HG02885 (cell line): ENCODE measurements around the gene EVC2.

Source experiments
- ATAC-seq: cut with Tn5 transposase; IDR thresholded peaks from one replicate; pipeline ENCODE4 v1.9.1; 2021; ENCODE audit warnings: mild to moderate bottlenecking; ENCODE audit not compliant: unreplicated experiment, poor library complexity

EVC2 gene, protein sequence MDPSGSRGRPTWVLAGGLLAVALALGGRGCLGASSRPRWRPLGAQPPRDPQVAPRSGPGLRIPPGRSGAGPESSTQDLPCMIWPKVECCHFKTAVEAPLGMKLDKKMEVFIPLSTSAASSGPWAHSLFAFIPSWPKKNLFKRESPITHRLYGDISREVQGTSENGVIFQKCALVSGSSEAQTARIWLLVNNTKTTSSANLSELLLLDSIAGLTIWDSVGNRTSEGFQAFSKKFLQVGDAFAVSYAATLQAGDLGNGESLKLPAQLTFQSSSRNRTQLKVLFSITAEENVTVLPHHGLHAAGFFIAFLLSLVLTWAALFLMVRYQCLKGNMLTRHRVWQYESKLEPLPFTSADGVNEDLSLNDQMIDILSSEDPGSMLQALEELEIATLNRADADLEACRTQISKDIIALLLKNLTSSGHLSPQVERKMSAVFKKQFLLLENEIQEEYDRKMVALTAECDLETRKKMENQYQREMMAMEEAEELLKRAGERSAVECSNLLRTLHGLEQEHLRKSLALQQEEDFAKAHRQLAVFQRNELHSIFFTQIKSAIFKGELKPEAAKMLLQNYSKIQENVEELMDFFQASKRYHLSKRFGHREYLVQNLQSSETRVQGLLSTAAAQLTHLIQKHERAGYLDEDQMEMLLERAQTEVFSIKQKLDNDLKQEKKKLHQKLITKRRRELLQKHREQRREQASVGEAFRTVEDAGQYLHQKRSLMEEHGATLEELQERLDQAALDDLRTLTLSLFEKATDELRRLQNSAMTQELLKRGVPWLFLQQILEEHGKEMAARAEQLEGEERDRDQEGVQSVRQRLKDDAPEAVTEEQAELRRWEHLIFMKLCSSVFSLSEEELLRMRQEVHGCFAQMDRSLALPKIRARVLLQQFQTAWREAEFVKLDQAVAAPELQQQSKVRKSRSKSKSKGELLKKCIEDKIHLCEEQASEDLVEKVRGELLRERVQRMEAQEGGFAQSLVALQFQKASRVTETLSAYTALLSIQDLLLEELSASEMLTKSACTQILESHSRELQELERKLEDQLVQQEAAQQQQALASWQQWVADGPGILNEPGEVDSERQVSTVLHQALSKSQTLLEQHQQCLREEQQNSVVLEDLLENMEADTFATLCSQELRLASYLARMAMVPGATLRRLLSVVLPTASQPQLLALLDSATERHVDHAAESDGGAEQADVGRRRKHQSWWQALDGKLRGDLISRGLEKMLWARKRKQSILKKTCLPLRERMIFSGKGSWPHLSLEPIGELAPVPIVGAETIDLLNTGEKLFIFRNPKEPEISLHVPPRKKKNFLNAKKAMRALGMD

DNA sequence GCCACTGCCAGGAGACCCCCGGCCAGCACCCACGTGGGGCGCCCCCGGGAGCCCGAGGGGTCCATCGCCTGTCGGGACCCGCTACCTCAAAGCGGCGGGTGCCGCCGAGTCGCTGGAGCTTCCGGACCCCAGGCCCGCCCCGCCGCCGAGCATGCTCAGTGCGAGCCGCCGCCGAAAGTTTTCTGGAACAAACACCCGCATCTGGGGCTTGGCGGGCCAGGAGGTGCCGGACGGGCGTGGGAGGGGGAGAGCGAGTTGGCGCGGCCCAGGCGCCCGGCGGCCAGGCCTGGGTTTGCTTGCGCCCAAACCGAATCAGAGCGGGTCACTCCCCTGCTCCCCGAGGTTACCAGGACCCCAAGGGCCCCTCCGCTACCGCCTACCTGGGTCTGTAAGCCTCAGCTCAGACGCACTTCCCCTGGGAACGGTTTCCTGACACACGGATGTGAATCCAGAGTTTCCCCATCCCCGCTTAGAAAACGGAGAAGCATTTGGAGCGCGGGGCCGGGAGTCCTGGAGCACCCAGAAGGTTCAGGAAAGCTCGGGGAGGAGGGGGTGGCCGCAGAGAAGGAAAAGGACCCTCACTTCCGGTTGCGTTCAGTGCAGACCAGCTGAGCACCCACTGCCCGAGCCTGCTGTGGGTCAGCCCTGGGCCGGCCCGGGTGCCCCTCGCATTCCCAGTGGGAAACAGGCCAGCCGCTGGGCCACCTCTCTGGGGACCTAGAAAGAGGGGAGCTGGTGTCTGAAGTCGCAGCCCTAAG, at the start of gene EVC2:
EVC2 (minus strand) TSS at position 111 of the 758 bp plus-strand sequence; CDS start at position 65, 46 bp downstream.
- no peak for ATAC-seq

DNA sequence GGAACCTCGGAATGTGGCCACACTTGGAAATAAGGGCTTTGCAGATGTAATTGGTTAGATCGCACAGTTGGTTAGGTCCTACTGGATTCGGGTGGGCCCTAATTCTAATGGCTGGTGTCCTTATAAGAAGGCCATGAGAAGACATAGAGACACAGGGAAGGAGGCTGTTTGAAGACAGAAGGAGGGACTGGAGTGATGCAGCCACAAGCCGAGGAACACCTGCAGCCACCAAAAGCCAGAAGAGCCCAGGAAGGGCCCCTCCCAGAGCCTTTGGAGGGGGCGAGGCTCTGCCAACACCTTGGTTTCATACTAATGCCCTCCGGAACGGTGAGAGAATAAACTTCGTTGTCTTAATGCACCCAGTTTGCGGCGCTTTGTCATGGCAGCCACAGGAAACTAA, 49.6 kb upstream of the EVC2 start:
- no peak for ATAC-seq

DNA sequence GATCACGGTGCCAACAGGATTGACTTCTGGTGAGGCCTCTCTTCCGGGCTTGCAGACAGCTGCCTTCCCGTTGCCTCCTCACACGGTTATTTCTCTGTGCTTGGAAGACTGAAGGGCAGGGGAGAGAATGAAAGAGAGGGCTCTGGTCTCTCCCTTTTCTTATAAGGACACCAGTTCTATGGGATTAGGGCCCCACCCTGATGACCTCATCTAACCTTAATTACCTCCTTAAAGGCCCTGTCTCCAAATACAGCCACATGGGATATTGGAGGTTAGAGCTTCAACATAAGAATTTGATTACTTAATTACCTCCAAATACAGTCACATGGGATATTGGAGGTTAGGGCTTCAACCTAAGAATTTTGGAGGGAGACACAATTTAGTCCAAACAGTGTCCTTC, 49.2 kb upstream of the EVC2 start:
- ATAC-seq, result no peak

DNA sequence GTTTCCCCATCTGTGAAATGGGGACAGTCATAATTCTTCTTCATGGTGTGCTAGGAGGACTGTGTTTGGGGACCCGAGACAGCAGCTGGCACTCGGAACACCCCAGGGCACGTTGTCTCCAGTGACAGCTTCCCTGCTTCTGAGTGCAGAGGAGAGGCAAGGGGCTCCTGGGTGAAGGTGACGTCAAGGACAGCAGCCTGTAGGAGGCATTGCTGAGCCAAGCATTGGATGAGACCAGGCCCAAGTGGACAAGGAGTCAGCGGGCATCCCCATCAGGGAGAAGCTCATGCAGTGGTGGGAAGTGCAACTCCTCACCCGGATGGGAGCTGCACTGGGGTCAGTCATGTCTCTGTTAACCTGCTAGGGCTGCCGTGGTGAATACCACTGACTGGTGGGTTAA, 48.7 kb upstream of the EVC2 start:
- no peak for ATAC-seq

DNA sequence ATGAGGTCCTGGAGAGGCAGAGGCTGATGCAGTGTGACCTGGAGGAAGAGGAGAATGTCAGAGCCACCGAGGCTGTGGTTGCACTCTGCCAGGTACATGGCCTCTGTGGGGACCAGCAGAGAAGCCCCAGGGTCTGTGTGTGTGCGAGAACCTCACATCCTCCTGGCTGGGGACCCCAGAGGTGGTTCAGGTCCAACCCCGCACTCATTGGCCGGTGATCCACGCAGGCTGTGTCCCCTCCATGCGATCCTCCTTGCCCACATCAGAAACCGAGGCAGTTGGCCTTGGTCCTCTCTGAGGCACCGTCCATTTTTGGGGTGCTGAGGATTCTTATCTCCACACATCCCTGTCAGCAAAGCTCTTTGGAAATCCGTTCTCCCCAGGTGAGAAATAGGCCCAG, 47.9 kb upstream of the EVC2 start:
- ATAC-seq, result no peak

DNA sequence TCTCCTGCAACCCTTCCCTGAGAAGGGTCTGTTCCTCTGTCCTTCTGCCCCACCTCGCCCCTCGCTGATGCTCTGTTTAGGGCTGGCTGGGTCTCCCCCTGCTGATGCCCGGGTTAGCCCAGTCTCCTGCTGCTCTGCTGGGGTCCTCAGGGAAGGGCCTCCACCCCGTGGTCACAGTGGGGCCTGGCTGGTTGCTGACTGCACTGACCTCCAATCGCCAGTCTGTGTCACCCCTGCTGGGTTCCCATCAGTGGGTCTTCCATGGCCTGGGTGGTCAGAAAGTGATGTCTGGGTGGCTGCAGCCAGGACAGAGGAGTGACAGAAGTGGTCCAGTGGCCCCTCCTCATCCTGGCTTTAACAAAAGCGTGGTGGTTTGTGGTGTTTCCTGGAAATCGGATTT, 47.3 kb upstream of the EVC2 start:
- no peak for ATAC-seq

DNA sequence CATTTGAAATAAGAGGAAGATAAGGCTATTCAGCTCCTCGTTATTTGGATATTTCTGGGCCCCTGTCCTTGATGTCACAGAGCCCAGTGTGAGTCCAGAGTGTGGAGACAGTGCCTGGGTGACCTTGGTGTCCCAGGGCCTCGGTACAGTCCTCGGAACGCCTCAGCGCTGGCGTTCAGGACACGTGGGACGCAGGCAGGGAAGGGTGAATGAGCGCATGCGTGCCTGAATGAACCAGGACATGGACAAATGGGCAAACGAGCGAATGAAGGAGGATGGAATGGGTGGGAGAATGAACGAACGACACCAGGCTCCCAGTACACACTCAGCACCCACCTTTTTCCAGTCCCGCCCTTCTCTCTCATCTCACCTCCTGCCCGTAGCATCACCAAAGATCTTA, 46.8 kb upstream of the EVC2 start:
- no peak for ATAC-seq

DNA sequence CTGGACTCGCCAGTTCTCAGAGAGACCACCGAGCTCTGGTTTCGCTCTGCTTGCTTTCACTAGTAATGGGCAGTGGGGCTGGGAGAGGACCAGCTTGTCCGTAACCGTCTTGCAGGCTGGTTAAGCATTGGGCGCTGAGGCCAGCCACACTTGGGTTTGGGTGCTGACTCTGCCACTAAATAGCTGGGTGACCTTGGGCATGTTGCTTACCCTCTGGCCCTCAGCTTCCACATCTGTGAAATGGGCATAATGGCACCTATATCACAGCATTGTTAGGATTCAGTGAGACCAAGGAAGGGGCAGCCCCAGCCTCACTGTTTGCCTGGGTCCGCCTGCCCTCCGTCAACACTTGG, 46.1 kb upstream of the EVC2 start:
- no peak for ATAC-seq

DNA sequence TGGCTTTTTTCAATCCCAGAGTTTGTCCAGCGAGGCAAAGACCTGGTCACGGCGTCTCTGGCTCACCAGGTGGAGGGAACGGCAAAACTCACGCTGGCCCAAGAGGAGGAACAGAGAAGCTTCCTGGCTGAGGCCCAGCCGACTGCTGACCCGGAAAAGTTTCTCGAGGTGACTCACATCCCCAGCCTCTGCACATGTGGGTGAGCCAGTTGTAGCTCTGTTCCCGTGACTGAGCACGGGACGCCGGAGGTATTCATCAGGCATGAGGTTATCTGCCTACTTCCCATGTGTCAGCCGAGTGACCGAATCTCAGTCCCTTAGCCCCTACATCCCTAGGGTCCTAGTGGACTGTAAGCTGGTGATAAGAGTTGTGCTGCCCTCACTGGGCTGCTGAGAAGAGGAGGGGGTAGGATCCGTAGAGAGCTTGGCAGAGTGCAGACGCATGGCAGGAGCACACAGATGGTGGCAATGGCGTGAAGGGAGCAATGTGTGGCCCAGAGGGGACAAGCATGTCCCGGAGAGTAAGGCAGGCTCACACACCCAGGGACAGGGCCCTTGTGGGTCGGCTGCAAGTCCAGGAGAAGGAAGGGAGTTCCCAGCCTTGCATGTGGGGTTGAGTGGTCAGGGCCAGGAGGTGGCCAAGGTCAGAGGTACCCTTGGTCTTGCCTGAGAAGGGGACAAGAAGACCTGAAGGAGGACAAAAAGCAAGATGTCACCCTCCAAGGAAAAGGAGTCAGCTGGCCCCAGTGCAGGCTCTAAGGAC, 45.6 kb upstream of the EVC2 start:
- ATAC-seq, result no peak

DNA sequence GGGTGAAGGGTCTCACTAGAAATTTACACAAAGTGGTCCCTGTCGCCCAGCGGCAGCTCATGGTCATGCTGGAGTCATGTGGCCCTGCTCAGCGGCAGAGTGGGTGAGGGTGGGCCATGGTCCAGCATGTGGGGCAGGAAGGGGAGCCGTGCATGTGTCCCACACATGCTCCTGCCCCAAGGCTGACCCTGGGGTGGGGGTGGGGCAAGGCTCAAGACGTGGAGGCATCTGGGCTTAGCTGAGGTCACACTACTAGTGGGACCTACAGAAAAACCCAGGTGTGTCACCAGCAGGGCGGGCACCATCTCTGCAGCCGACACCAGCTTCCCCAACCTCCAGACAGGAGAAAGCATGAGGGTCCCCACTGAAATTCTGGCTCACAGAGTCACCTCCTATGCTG, 45.0 kb upstream of the EVC2 start:
- no peak for ATAC-seq

DNA sequence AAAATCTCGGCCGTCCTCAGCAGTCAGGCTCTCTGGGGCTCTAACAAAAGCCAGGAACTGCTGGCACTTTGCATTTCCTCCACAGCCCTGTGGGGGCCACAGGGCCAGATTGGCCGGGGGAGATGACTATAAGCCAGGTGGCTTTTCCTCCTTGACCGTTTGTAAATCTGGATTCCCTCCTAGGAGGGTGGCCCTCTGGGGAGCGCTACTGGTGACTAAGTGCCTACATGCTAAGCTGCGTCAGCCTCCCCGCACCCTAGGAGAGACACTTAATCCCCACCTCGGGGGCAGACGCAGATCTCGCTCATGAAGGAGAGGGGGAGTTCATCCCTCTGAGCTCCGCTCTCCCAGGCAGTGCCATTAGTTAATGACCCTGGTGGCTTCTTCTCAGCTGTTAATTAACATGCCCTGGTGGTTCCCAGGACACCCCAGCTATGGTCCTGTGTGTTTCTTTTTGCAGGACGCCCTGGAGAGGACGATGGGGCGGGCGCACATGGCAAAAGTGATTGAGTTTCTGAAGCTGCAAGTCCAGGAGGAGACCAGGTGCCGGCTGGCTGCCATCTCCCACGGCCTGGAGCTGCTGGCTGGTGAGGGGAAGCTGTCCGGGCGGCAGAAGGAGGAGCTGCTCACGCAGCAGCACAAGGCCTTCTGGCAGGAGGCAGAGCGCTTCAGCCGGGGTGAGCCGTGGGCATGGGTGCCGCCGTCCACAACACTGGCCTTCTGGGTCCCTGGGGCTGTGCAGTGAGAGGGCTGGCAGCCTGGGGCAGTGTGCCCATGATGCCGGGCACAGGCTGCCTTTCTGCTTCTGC, 44.2 kb upstream of the EVC2 start:
- no peak for ATAC-seq

DNA sequence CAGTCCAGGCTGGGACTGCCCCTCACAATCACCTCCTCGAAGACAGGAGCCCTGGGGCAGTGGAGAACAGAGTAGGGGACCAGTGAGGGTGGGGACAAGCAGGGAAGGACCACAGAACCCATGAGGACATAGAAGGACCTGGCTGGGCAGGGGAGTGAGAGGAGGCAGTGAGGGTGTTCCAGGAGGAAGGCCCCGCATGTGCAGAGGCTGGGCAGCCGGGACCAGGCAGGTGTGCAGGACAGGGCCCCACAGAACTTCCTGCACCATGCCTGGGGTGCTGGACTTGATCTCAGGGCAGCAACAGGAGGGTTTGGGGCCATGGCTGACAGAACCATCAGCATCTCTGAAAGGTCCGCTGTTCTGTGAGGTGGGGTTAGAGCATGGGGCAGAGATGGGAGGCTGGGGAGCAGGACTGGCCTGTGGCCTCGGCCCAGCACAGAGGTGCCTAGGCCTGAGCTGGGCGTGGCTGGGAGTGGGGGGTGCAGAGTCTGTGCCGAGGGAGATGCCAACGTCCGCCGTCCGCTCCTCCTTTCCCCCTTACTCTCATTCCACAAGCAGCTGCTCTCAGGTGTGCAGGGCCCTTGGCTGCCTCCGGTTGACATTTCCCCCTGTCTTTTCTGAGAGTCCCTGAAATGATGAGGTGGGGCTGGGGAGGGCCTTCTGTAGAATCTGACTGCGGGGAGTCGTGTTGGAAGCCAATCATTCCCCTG, 43.5 kb upstream of the EVC2 start:
- ATAC-seq, result no peak

DNA sequence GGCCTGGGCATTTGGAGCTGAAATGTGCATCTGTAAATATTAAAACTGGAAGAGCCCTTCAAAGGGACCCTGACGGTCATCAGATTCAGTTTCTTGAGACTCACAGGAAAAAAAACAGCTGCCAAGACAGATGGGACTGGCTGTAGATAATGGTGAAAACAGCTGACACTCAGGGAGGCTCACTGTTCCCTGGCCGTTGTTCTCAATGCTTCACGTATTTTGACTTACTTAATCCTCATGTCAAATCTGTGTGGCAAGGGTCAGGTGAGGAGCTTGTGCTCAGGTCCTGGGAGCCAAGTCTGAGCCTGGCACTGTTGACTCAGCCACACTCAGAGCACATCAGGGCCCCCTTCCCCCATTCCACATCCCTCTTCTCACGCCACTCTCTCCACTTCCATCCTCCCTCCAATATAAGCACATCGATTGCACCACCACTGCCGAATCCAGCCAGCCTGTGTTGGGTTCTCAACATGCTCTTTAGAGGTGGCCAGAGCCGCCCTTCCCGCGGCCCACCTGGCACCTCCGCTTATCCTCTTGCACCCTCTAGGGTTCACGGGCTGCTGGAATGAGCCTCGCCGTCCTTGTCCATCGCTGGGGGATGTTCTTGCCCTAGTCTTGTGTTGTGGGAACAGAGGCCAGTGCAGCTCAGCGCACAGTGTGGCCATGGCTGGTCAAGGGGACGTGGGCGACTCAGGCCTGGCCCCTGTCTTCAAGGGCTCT, 42.7 kb upstream of the EVC2 start:
- ATAC-seq, result no peak

DNA sequence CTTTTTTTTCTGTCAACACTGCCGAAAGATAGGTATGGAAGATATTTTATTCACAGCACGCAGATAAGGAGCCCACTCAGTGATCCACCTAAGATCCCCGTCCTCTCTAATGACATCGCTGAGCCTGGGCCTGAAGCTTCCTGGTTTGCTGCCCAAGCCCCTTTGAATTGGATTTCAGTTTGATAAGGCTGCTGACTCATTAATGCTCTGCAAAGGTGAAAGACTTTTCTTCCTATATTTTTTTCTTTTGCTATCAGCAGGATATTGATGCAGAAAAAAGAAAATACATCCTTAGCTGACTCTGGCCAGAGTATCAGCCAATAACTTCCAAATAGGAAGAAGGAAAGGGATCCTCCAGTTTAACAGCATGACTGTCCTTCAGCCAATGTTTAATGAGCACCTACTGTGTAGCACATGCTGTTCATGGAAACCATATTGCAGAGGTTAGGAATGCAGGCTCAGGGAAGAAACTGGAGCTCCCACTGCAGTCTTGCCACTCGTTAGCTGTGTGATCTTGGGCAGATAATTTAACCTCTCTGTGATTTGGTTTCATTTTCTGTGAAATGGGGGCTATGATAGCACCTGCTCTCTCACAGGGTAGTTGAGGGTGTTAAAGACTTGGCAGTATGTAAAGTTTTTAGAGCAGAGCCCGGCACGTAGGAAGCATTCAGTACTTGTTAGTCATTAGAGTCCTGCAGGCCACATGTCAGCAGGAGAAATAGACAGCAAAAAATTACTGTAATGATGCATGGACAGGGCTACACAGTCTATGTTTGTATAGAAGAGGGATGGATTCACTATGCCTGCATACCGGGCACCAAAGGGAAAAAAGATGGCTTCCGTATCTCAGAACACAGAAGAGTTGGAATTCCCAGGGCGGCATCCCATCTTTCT, 41.9 kb upstream of the EVC2 start:
- ATAC-seq, result no peak

DNA sequence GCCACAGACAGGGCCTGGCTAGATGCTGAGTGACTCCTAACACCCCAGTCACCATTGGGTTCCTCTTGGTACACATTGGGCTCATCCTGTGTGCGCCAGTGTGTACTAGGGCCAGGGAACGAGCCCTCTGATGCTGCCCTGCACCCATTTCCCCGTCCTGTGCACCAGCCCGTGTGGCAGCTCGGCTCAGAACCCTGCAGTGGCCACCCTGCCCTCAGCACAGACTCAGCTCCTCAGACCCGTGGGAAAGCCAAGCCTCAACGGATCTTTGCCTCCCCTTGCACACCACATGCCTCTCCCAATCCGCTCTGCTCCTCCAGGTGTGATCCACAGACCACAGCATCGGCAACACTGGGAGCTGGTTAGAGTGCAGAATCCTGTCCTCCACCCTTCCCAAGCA, 41.2 kb upstream of the EVC2 start:
- ATAC-seq, result no peak

DNA sequence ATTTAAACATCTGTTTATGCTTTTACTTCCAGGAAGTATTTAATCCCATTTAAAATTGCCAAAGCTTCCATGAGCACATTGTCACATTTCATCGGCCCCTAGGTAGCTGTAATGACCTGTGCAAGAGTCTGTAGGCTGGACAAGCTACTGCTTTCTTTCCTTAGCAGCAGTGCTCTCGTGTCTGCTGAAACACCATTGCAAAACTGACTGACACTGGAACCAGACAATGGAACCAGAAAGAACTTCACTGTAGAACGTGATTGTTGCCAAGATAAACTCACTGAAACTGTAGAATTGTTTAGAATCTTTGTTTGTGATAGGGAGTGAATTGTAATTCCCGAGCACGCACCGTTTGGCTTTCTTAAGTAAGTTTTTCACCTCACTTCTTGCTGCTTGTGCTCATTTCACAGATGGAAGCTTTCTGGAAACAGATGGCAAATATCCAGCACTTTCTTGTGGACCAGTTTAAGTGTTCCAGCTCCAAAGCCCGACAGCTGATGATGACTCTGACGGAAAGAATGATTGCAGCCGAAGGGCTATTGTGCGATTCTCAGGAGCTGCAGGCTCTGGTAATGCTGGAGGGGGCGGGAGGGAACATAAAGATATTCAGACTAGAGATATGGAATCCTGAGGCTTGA, 39.5 kb upstream of the EVC2 start:
- no peak for ATAC-seq
